GM12874 (cell line): ENCODE measurements around the gene SLBP.

Experiments
- TF ChIP-seq, protein P1 (sequence below): IDR thresholded peaks from 2 replicates; pipeline ENCODE4 v1.5.1; 2011; ENCODE audit warnings: low read depth, mild to moderate bottlenecking, control low read depth, low read length, moderate library complexity; ENCODE audit not compliant: insufficient read depth

SLBP gene

DNA sequence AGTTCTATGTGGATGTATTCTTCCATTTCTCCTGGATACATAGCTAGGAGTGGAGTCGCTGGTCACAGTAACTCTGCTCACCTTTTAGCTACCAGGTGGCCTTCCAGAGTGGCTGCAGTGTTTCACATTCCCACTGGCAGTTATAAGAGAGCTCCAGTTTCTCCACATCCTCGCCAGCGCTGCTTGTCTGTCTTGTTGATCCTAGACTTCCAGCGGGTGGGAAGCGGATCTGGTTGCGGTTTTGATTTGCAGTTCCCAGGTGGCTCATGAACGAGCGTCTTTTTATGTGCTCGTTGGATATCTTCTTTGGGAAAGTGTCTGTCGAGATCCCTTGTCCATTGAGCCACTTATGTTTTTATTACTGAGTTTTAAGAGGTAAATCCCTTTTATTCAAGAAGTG lies 20.8 kb upstream of the SLBP start:
- TF ChIP-seq, protein P1, sequence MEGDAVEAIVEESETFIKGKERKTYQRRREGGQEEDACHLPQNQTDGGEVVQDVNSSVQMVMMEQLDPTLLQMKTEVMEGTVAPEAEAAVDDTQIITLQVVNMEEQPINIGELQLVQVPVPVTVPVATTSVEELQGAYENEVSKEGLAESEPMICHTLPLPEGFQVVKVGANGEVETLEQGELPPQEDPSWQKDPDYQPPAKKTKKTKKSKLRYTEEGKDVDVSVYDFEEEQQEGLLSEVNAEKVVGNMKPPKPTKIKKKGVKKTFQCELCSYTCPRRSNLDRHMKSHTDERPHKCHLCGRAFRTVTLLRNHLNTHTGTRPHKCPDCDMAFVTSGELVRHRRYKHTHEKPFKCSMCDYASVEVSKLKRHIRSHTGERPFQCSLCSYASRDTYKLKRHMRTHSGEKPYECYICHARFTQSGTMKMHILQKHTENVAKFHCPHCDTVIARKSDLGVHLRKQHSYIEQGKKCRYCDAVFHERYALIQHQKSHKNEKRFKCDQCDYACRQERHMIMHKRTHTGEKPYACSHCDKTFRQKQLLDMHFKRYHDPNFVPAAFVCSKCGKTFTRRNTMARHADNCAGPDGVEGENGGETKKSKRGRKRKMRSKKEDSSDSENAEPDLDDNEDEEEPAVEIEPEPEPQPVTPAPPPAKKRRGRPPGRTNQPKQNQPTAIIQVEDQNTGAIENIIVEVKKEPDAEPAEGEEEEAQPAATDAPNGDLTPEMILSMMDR, result no peak

GRCh38 chr4:1731180-1731579 lies 19.1 kb upstream of the SLBP start:
- TF ChIP-seq, protein P1, result no peak

- TF ChIP-seq, protein P1, result no peak
Measured at GRCh38 chr4:1730532-1731135, 18.5 kb upstream of the SLBP start.

DNA sequence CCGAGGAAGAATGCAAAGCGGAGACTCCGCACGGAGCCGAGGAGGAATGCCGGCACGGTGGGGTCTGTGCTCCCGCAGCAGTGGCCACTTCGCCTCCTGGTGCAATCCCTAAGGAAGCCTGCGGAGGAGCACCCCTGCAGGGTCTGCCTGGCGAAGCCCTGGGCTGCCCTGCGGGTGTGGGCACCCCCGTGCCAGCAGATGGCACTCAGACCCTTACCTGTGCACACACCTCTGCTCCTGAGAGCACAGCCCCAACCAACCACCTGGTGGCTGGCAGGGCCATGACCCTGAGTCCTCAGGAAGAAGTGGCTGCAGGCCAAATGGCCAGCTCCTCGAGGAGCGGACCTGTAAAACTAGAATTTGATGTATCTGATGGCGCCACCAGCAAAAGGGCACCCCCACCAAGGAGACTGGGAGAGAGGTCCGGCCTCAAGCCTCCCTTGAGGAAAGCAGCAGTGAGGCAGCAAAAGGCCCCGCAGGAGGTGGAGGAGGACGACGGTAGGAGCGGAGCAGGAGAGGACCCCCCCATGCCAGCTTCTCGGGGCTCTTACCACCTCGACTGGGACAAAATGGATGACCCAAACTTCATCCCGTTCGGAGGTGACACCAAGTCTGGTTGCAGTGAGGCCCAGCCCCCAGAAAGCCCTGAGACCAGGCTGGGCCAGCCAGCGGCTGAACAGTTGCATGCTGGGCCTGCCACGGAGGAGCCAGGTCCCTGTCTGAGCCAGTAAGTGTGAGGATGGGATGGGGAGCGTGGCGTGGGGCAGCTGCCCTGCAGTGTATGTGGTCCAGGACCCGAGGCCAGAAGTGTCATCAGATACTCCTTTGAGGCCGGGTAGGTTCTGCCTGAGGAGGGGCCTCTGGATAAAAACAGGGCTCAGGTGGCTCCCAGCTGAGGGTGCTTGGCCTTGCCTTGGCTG lies 16.2 kb upstream of the SLBP start:
- TF ChIP-seq, protein P1, result no peak

- TF ChIP-seq, protein P1, result no peak
Measured at GRCh38 chr4:1727117-1728031, 15.3 kb upstream of the SLBP start.

DNA sequence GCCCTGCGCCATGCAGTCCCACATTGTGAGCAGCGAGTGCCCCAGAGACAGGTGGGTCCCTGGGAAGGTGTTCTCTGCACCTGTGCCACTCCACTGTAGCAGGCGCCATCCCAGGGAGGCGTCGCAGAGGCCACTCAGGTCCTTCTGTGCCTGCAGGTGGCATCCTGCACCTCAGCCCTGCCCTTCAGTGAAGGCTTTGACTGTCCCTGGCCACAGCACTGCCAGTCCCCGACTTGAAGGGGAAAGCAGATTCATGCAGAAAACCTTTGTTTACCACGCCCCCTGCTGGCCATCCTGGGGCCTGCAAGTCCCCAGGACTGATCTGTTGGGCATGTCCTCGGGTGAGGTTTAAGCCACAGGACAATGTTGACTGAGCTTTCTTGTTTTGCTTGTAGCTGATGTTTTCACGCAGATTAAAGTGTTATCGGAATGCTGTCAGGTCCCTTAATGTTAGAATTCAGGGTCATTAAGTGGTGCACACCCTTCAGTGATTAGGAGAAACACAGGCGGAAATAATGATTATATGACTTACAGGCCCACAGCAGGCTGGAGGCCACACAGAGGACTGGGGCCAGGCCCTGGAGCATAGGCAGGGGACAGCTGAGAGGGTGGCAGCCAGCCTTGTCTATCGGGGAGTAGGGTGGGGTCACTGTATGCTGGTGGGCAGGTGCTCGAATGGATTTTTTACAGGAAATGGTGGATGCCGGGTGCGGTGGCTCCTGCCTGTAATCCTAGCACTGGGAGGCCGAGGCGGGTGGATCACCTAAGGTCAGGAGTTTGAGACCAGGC lies 14.2 kb upstream of the SLBP start:
- TF ChIP-seq, protein P1, result peak; percentile 95

DNA sequence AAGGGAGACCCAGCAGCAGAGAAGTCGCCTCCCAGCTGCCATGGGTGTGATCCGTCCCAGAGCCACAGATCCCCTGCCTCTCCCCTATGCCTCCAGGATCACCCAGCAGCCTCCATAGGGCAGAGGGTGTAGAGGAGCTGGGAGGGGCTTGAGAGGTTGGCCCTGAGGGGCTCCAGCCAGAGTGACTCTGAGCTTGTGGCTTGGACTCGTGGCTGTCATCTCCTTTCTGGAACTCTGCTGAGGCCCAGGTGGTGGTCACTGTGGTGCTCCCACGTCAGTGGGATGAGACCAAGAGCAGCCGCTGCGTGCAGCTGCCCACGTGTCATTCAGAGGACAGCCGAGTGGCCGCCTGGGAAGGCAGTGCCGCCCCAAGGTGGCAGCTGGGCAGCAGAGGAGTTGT lies 13.4 kb upstream of the SLBP start:
- TF ChIP-seq, protein P1, result no peak
